ENCODE results near the gene VPS72.

GRCh38 chr1:151193856-151194255 is 3.9 kb upstream of the VPS72 start:
- TF ChIP-seq, protein P1, sequence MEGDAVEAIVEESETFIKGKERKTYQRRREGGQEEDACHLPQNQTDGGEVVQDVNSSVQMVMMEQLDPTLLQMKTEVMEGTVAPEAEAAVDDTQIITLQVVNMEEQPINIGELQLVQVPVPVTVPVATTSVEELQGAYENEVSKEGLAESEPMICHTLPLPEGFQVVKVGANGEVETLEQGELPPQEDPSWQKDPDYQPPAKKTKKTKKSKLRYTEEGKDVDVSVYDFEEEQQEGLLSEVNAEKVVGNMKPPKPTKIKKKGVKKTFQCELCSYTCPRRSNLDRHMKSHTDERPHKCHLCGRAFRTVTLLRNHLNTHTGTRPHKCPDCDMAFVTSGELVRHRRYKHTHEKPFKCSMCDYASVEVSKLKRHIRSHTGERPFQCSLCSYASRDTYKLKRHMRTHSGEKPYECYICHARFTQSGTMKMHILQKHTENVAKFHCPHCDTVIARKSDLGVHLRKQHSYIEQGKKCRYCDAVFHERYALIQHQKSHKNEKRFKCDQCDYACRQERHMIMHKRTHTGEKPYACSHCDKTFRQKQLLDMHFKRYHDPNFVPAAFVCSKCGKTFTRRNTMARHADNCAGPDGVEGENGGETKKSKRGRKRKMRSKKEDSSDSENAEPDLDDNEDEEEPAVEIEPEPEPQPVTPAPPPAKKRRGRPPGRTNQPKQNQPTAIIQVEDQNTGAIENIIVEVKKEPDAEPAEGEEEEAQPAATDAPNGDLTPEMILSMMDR (IDR thresholded peaks at IDR 0.05) = no peak
- no peak for TF ChIP-seq POLR2A (IDR thresholded peaks at IDR 0.05)

Data from heart left ventricle (tissue), 13 donors.